Left renal cortex interstitium (tissue), 4 donors: ENCODE measurements around the gene DHDH. TPM values are rescaled to one million over a fixed set of nuclear protein-coding genes. Genes with fewer than 3 reads are reported as not detected.

Source experiments
- DNase-seq, 4 donors: peaks; one replicate each; pipeline ENCODE4 v3.0.0-alpha.2; 2013; ENCODE audit warnings: low read depth in 4 of 4, low spot score in 2 of 4, missing footprints in 1 of 4
- polyA plus RNA-seq, 4 donors: library from polyadenylated mRNA; unstranded; fragments of 120-200 nt; gene quantifications; one replicate each; pipeline ENCODE4 v1.2.1, GENCODE V29; 2013; ENCODE audit not compliant: insufficient read length in 4 of 4

DHDH gene
- polyA plus RNA-seq, 4 donors, result 6.0 to 10.3 (median 8.2) TPM

GRCh38 chr19:48946463-48947257 is 13.2 kb downstream of the DHDH start:
- DNase-seq, result no peak

DNA sequence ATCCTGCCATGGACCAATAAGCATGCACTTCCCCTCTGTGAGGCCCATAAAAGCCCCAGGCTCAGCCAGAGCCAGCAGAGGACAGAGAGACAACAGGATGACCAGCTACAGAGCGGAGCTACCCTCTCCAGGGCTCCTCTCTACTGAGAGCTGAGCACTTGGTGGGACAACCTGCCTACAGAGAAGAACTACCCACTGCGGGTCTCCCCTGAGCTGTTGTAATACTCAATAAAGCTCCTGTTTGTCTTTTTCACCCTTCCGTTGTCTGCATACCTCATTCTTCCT is 13.7 kb downstream of the DHDH start:
- no peak for DNase-seq

DNA sequence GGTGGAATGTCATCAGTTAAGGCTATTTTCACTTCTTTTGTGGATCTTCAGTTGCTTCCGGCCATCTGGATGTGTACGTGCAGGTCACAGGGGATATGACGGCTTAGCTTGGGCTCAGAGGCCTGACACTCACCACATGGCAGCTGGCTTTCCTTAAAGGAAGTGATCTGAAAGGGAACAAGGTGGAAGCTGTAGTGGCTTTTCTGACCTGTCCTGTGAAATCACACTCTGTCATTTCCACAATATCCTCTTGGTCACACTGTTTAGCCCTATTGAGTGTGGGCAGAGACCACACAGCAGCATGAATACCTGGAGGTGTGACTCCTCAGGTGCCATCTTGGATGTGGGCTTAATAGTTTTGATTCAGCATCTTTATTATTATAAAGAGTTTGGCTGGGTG is 16.7 kb downstream of the DHDH start:
- no peak for DNase-seq

DNA sequence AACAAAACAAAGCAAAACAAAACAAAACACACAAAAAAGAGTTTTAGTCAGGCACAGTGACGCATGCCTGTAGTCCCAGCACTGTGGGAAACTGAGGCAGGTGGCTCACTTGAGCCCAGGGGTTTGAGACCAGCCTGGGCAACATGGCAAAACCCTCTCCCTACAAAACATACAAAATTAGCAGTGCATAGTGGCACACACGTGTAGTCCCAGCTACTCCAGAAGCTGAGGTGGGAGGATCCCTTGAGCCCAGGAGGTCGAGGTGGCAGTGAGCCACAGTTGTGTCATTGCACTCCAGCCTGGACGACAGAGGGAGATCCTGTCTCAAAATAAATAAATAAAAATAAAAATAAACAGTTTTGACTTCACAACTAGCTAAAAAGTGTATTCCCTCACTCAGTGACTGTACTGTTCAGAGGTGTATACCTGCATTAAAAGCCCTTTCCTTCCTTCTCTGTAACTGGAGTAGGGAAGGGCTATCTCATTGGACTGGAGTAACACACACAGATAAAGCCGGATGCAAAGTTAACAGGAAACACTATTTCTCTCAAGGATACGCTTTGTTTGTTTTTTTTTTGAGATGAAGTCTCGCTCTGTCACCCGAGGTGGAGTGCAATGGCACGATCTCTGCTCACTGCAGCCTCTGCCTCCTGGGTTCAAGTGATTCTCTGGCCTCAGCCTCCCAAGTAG is 17.5 kb downstream of the DHDH start:
- DNase-seq, result no peak

DNA sequence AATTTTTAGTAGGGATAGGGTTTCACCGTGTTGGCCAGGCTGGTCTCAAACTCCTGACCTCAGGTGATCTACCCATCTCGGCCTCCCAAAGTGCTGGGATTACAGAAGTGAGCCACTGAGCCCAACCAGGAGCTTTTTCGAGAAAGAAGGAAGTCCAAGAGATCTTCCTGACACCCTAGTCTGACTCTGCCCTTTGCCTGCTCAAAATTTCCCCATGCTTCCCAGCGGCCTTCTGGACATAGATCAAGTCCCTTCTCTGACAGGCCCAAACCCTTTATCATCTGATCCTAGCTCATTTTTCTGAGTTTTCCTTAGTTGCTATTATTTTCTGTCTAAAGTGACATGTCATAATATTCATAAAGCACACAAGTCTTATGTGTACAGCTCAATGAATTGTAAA is 19.6 kb downstream of the DHDH start:
- DNase-seq, result no peak

GRCh38 chr19:48953990-48954594 is 20.6 kb downstream of the DHDH start:
- no peak for DNase-seq

DNA sequence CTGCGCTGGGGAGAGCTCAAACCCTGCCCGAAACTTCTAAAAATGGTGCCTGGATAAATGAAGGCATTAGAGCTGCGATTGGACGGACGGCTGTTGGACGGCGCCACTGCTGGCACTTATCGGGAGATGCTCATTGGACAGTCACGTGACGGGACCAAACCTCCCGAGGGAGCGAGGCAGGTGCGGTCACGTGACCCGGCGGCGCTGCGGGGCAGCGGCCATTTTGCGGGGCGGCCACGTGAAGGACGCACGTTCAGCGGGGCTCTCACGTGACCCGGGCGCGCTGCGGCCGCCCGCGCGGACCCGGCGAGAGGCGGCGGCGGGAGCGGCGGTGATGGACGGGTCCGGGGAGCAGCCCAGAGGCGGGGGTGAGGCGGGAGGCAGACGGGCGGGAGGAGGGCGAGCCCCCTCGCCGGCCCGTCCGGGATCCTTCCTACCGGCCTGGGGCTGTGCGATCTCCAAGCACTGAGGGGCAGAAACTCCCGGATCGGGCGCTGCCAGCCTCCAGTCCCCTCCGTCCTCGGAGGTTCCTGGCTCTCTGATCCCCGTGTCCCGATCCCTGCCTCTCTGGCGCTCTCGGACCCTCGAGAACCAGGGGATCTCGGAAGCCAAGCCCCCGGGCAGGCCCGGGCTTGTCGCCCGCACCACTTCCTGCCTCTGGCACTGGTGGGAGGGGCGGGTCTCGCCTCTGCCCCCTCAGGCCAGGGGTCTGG is 21.3 kb downstream of the DHDH start, which contains the start of gene BAX:
Gene BAX (plus strand): TSS at position 281 of the 713 bp plus-strand sequence. CDS start 54 bp downstream, at position 335.
- peak in 3 of 4 donors; percentile 68 to 93 (median 87) for DNase-seq

GRCh38 chr19:48955308-48955958 is 21.9 kb downstream of the DHDH start:
- DNase-seq, result no peak

GRCh38 chr19:48958006-48958405 is 24.5 kb downstream of the DHDH start:
- no peak for DNase-seq

GRCh38 chr19:48959341-48960239 is 26.1 kb downstream of the DHDH start:
- DNase-seq, result no peak

- DNase-seq, result no peak
Measured at GRCh38 chr19:48961051-48961649, 27.7 kb downstream of the DHDH start.

- no peak for DNase-seq
Measured at GRCh38 chr19:48961673-48962028, 28.2 kb downstream of the DHDH start.

DNA sequence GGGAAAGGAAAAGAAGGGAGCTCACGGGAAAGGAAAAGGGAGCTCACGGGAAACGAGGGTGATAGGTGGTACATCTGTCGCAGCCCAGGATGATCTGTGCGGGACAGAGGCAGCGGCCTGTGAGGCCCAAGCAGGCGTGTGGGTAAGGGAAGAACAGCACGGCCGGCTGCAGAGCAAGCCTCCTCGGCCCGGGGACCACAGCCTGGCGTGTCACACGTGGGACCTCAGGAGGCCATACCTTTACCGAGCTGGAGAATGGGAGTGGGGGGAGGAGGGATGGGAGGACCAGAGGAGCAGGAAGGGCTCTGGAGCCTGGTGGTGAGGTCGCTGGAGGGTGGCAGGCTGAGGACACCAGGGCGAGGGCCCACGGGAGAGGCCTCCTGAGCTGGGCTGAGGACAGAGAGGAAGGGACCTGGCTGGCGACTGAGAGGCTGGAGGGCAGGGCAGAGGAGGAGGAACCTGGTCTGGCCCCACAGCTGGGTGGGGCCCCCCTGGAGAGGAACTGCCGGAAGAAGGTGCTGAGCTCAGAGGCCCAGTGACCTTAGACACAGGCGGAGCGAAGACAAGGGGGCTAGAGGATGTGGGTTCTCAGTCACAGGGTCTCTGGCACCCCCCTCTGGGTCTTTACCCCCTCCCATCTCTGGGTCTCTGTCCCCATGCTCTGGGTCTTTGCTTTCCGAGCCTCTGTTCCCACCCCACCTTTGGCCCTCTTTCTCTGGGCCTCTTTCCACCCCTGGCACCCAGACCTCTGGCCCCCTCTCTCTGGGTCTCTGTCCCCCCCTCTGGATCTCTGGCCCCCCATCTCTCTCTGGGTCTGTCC is 28.7 kb downstream of the DHDH start:
- no peak for DNase-seq

- no peak for DNase-seq
Measured at GRCh38 chr19:48962849-48963165, 29.3 kb downstream of the DHDH start.

- no peak for DNase-seq
Measured at GRCh38 chr19:48963371-48964204, 30.1 kb downstream of the DHDH start.

DNA sequence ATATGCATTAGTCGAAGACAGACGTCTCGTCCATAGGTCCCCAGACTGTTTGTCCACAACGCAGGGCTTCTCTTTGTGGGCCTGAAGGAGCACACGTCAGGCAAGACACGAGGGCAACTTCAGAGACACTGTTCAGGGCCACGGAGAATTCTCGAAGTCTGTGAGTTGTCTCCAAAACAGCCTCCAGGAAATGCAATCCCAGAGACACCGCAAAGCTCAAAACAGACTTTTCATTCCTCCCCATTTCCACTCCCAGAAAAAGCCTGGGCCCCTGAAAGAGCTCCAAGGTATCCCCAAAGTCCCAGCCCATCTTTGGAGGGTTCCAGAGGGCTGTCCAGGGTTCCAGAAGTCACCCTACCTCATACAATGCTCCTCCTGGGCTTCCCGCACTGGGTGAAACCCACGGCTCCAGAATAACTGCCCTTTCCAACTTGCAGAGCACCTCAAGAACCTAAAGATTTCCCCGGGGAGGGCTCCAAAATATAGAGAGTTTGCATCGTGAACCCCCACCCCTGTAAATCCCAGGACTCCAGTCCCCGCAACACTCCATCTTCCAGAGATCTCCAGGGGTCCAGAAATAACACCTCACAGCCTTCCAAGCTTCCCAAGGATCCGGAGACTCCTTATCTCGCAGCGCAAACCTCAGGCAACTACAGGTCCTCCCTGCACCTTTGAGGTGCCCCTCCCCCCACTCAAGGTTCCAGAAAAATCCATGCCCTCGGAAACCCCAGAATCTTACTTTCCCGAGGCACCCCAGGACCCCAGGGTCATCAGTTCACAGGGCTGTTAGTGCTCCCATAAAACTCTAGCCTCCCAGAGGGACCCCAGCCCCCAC is 30.9 kb downstream of the DHDH start:
- no peak for DNase-seq
